Ishikawa (cell line): ENCODE measurements around the gene TECR.
A peak's percentile ranks its signal among the peaks of the same experiment; 100 is the strongest.

Experiments
- CEBPB ChIP-seq: IDR thresholded peaks from 2 replicates; pipeline ENCODE4 v1.6.1; 2012
- CREB1 ChIP-seq: IDR thresholded peaks from 2 replicates; pipeline ENCODE4 v1.6.1; 2012; ENCODE audit warnings: low read depth
- EGR1 ChIP-seq: IDR thresholded peaks from 2 replicates; pipeline ENCODE4 v1.6.1; 2012
- EP300 ChIP-seq: IDR thresholded peaks from 2 replicates; pipeline ENCODE4 v1.6.1; 2012; ENCODE audit warnings: borderline replicate concordance
- FOXM1 ChIP-seq: IDR thresholded peaks from 2 replicates; pipeline ENCODE4 v1.6.1; 2012; ENCODE audit warnings: low read depth, borderline replicate concordance
- MAX ChIP-seq: IDR thresholded peaks from 2 replicates; pipeline ENCODE4 v1.6.1; 2012
- NFIC ChIP-seq: IDR thresholded peaks from 2 replicates; pipeline ENCODE4 v1.6.1; 2012
- RAD21 ChIP-seq: IDR thresholded peaks from 2 replicates; pipeline ENCODE4 v1.6.1; 2012; ENCODE audit warnings: low read depth
- REST ChIP-seq: IDR thresholded peaks from 2 replicates; pipeline ENCODE4 v1.6.1; 2012; ENCODE audit warnings: low read depth, mild to moderate bottlenecking
- TAF1 ChIP-seq: IDR thresholded peaks from 2 replicates; pipeline ENCODE4 v1.6.1; 2012; ENCODE audit warnings: low read depth, mild to moderate bottlenecking
- TCF12 ChIP-seq: IDR thresholded peaks from 2 replicates; pipeline ENCODE4 v1.6.1; 2012; ENCODE audit warnings: low read depth
- TEAD4 ChIP-seq: IDR thresholded peaks from 2 replicates; pipeline ENCODE4 v1.6.1; 2012
- YY1 ChIP-seq: IDR thresholded peaks from 2 replicates; pipeline ENCODE4 v1.6.1; 2012; ENCODE audit warnings: low read depth
- ZBTB7A ChIP-seq: IDR thresholded peaks from 2 replicates; pipeline ENCODE4 v1.6.1; 2012; ENCODE audit warnings: low read depth
- TF ChIP-seq, protein P1 (sequence below): IDR thresholded peaks from 2 replicates; pipeline ENCODE4 v1.6.1; 2012

The TECR gene

GRCh38 chr19:14544977-14545715, 15.8 kb downstream of the TECR start:
- TF ChIP-seq NFIC (peak; percentile 92), YY1 (no peak), EGR1 (no peak), MAX (peak; percentile 78), RAD21 (no peak), TAF1 (no peak), CREB1 (no peak), TEAD4 (peak; percentile 49; the same call in 1 of the 2 replicates), FOXM1 (no peak), ZBTB7A (peak; percentile 70), EP300 (peak; percentile 34; the same call in 1 of the 2 replicates), CEBPB (no peak; the same call in 1 of the 2 replicates), TCF12 (peak; percentile 83), REST (no peak)
- TF ChIP-seq, protein P1, sequence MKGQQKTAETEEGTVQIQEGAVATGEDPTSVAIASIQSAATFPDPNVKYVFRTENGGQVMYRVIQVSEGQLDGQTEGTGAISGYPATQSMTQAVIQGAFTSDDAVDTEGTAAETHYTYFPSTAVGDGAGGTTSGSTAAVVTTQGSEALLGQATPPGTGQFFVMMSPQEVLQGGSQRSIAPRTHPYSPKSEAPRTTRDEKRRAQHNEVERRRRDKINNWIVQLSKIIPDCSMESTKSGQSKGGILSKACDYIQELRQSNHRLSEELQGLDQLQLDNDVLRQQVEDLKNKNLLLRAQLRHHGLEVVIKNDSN: peak; percentile 46

DNA sequence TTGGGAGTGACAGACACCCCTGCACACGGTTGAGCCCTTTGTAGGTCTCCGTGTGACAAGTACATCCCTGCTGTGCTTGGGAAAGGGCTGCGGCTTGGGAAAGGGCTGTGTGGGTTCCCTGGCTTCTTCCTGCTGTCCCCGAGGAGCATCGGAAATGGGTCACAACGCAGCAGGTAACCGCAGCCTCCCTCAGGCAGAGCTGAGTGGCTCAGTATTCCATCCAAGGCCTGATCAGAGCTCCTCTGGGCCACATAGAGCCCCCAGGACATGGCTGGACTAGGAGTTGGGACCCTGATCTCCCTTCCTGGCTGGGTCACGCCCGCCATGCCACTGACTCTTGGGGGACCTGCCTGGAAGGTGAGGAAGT, 16.3 kb downstream of the TECR start:
- TF ChIP-seq RAD21 (no peak), CREB1 (no peak), EGR1 (no peak), REST (no peak), ZBTB7A (no peak; the same call in 1 of the 2 replicates), YY1 (no peak)

DNA sequence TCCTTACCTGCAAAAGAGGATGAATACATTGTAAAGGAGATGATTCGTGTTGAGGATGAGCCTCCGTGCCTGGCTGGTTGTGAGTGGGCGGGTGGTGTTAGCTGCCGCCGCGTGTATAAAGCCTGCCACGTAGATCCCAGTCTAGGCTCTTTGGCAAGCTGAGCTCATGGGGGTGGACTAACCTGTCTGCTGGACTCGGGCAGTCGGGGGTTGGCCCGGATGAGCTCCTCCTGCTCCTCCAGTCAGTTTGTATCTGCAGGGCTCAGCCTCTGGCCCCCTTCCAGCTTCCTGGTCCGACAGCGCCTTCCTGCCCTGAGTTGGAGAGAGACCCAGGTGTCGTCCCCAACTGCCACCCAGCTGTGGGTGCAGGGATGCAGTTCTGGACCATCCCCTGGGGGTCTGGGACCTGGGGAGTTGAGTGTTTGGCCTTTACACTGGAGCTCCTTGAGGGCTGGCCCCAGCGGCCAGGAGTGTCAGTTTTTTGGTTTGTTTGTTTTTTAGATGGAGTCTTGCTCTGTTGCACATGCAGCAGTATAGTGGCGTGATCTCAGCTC, 20.9 kb downstream of the TECR start:
- TF ChIP-seq NFIC (no peak), MAX (no peak), TCF12 (no peak), YY1 (no peak), ZBTB7A (no peak), FOXM1 (no peak), RAD21 (no peak)
- TF ChIP-seq, protein P1: no peak

GRCh38 chr19:14551134-14552005, 22.0 kb downstream of the TECR start:
- TF ChIP-seq RAD21: peak; percentile 2; the same call in 1 of the 2 replicates

- TF ChIP-seq TEAD4: no peak
Measured at GRCh38 chr19:14553042-14553938, 23.9 kb downstream of the TECR start.
